GM23338 (cell line): ENCODE data around the gene HNRNPL. TPM values are rescaled to one million over a fixed set of nuclear protein-coding genes. Genes with fewer than 3 reads are reported as not detected.
A peak's percentile ranks its signal among the peaks of the same experiment; 100 is the strongest.

Source experiments
- ATAC-seq: fragments of 200-7000 bp; cut with Tn5 transposase; 3 replicates; pipeline ENCODE4 v1.9.1; 2020
- DNase-seq: peaks from one replicate; pipeline ENCODE4 v3.0.0-alpha.2; 2015; ENCODE audit warnings: low spot score
- H2AFZ ChIP-seq: fragments of 200-600 bp; sonication (generic); 2 replicates; pipeline ENCODE4 v1.8.0; 2016; ENCODE audit warnings: antibody characterized with exemption, mild to moderate bottlenecking, moderate library complexity
- H3F3A ChIP-seq: fragments of 200-600 bp; sonication (generic); replicated peaks from 2 replicates; pipeline ENCODE4 v1.8.0; 2017; ENCODE audit warnings: antibody characterized with exemption, mixed run types, low read depth
- H3K27ac ChIP-seq: fragments of 200-600 bp; sonication (generic); 2 replicates; pipeline ENCODE4 v1.6.1; 2016; ENCODE audit warnings: low read depth
- H3K27me3 ChIP-seq: fragments of 200-600 bp; sonication (generic); 2 replicates; pipeline ENCODE4 v1.8.0; 2016; ENCODE audit warnings: mild to moderate bottlenecking, mixed run types, moderate library complexity; ENCODE audit not compliant: insufficient read depth
- H3K36me3 ChIP-seq: fragments of 200-600 bp; sonication (generic); 2 replicates; pipeline ENCODE4 v1.8.0; 2016; ENCODE audit warnings: mild to moderate bottlenecking; ENCODE audit not compliant: insufficient read depth
- H3K4me1 ChIP-seq: fragments of 200-600 bp; sonication (generic); 2 replicates; pipeline ENCODE4 v1.8.0; 2016; ENCODE audit warnings: mild to moderate bottlenecking, moderate library complexity; ENCODE audit not compliant: insufficient read depth
- H3K4me2 ChIP-seq: fragments of 200-600 bp; sonication (generic); 2 replicates; pipeline ENCODE4 v1.7.1; 2017; ENCODE audit warnings: mixed run types
- H3K4me3 ChIP-seq: fragments of 200-600 bp; sonication (generic); 2 replicates; pipeline ENCODE4 v1.6.1; 2016; ENCODE audit warnings: mixed run types
- H3K79me2 ChIP-seq: fragments of 200-600 bp; sonication (generic); replicated peaks from 2 replicates; pipeline ENCODE4 v1.8.0; 2017; ENCODE audit warnings: mild to moderate bottlenecking; ENCODE audit not compliant: insufficient read depth
- H3K9me2 ChIP-seq: fragments of 200-600 bp; sonication (generic); 2 replicates; pipeline ENCODE4 v1.8.0; 2017; ENCODE audit not compliant: insufficient read depth
- H4K20me1 ChIP-seq: fragments of 200-600 bp; sonication (generic); replicated peaks from 2 replicates; pipeline ENCODE4 v1.8.0; 2017; ENCODE audit warnings: mild to moderate bottlenecking; ENCODE audit not compliant: insufficient read depth
- H3K27ac Mint-ChIP-seq: 2 replicates; pipeline ENCODE4 v1.8.0; 2020; ENCODE audit warnings: inconsistent platforms, mild to moderate bottlenecking, moderate library complexity, mixed read lengths
- H3K27me3 Mint-ChIP-seq: 3 replicates; pipeline ENCODE4 v1.8.0; 2022; ENCODE audit warnings: low read depth, mild to moderate bottlenecking, moderate library complexity, mixed read lengths, inconsistent platforms; ENCODE audit not compliant: insufficient read depth, poor library complexity
- H3K36me3 Mint-ChIP-seq: 3 replicates; pipeline ENCODE4 v1.8.0; 2021; ENCODE audit warnings: low read depth, mild to moderate bottlenecking, inconsistent platforms, moderate library complexity, mixed read lengths
- H3K4me1 Mint-ChIP-seq: 3 replicates; pipeline ENCODE4 v1.8.0; 2020; ENCODE audit warnings: mild to moderate bottlenecking, inconsistent platforms, mixed read lengths
- H3K4me3 Mint-ChIP-seq: 3 replicates; pipeline ENCODE4 v1.8.0; 2021; ENCODE audit warnings: moderate library complexity, mild to moderate bottlenecking, inconsistent platforms, mixed read lengths
- H3K9me3 Mint-ChIP-seq: 3 replicates; pipeline ENCODE4 v1.8.0; 2020; ENCODE audit warnings: moderate library complexity, mild to moderate bottlenecking, inconsistent platforms, mixed read lengths
- CREB1 ChIP-seq: fragments of 250-450 bp; sonication (Bioruptor Pico); IDR thresholded peaks from 2 replicates; pipeline ENCODE4 v1.5.0; 2020; ENCODE audit warnings: low read depth, mild to moderate bottlenecking, moderate library complexity
- CTCF ChIP-seq, 2 experiments: fragments of 200-600 bp in 1 of 2; sonication (generic) in 1 of 2; conservative IDR thresholded peaks; 2 replicates each; pipeline versions ENCODE4 v1.5.1 to v1.6.1; 2016 to 2017; ENCODE audit warnings: antibody characterized with exemption in 2 of 2, low read depth in 2 of 2, mild to moderate bottlenecking in 2 of 2, moderate library complexity in 1 of 2
- ETS1 ChIP-seq: IDR thresholded peaks from 2 replicates; pipeline ENCODE4 v1.6.1; 2016; ENCODE audit warnings: antibody characterized with exemption
- EZH2 ChIP-seq: fragments of 200-600 bp; sonication (generic); IDR thresholded peaks from one replicate; pipeline ENCODE4 v1.8.0; 2017; ENCODE audit warnings: antibody characterized with exemption, mild to moderate bottlenecking, low read depth; ENCODE audit not compliant: unreplicated experiment
- EZH2phosphoT487 ChIP-seq: fragments of 200-600 bp; sonication (generic); IDR thresholded peaks from one replicate; pipeline ENCODE4 v1.8.1; 2018; ENCODE audit warnings: antibody characterized with exemption; ENCODE audit not compliant: unreplicated experiment
- JUNB ChIP-seq: IDR thresholded peaks from one replicate; pipeline ENCODE4 v1.6.1; 2016; ENCODE audit warnings: antibody characterized with exemption; ENCODE audit not compliant: unreplicated experiment
- NANOG ChIP-seq: IDR thresholded peaks from 2 replicates; pipeline ENCODE4 v1.6.1; 2016; ENCODE audit warnings: antibody characterized with exemption, borderline replicate concordance
- POLR2AphosphoS5 ChIP-seq: IDR thresholded peaks from 2 replicates; pipeline ENCODE4 v1.6.1; 2016; ENCODE audit warnings: antibody characterized with exemption, low read depth
- REST ChIP-seq: IDR thresholded peaks from one replicate; pipeline ENCODE4 v1.6.1; 2018; ENCODE audit warnings: antibody characterized with exemption; ENCODE audit not compliant: unreplicated experiment
- STAT1 ChIP-seq: IDR thresholded peaks from one replicate; pipeline ENCODE4 v1.6.1; 2016; ENCODE audit warnings: antibody characterized with exemption; ENCODE audit not compliant: unreplicated experiment
- ZNF114 ChIP-seq: fragments of 250-450 bp; sonication (Bioruptor Pico); IDR thresholded peaks from 2 replicates; pipeline ENCODE4 v1.5.0; 2020; ENCODE audit warnings: mild to moderate bottlenecking, moderate library complexity
- ZNF331 ChIP-seq: fragments of 250-450 bp; sonication (Bioruptor Pico); IDR thresholded peaks from 2 replicates; pipeline ENCODE4 v1.5.0; 2020; ENCODE audit warnings: low read depth, mild to moderate bottlenecking, moderate library complexity
- ZNF462 ChIP-seq: fragments of 250-450 bp; sonication (Bioruptor Pico); IDR thresholded peaks from 2 replicates; pipeline ENCODE4 v1.5.0; 2020; ENCODE audit warnings: mild to moderate bottlenecking, moderate library complexity
- polyA plus RNA-seq: library from polyadenylated mRNA; unstranded; fragments of >200 nt; fragmentation: Nextera tagmentation; extraction: Ambion mirVana; gene quantifications from 2 replicates; pipeline ENCODE4 v1.2.1, GENCODE V29; 2016
- total RNA-seq: library from RNA; depleted of rRNA; stranded (reverse); fragments of >200 nt; shearing (Covaris generic); gene quantifications from 2 replicates; pipeline ENCODE4 v1.2.3, GENCODE V29; 2014

HNRNPL gene
- total and polyA plus RNA-seq, 2 experiments from 2014 or later = 580 to 664 TPM

- ATAC-seq = peak; percentile 79
- no peaks in the 10 kb centered on the region for H3K9me2 ChIP-seq
- H3K9me3 Mint-ChIP-seq = peaks cover 1% of the 10 kb centered on the region; the same call in 1 of the 3 replicates
- H3K4me1 ChIP-seq = peaks cover 6% of the 10 kb centered on the region
- no peak for TF ChIP-seq STAT1
- TF ChIP-seq ZNF331 = no peak
- no peak for TF ChIP-seq ZNF462 (CRISPR knock-in tag)
- no peak for TF ChIP-seq POLR2AphosphoS5
- no peak for TF ChIP-seq EZH2phosphoT487
- no peak for TF ChIP-seq CREB1 (CRISPR knock-in tag)
- TF ChIP-seq JUNB = no peak
- no peak for TF ChIP-seq REST
- no peak for TF ChIP-seq ZNF114
- no peak for TF ChIP-seq CTCF (conservative IDR thresholded peaks at IDR 0.05; ENCODE audit: low read depth in 2 of 2)
- TF ChIP-seq ETS1 = no peak
- TF ChIP-seq NANOG = no peak
- TF ChIP-seq EZH2 = no peak
- H3K36me3 Mint-ChIP-seq = peaks cover 27% of the 10 kb centered on the region
- no peaks in the 10 kb centered on the region; the same call in 1 of the 2 replicates for H4K20me1 ChIP-seq
- no peaks in the 10 kb centered on the region for H3F3A ChIP-seq
- no peaks in the 10 kb centered on the region for H3K79me2 ChIP-seq
- peak; percentile 44 for DNase-seq
- no peak overlapping the region for H3K27ac ChIP-seq
- no peak overlapping the region for H3K4me3 Mint-ChIP-seq
- no peak overlapping the region for H3K27ac Mint-ChIP-seq
- no peaks in the 10 kb centered on the region for H3K27me3 ChIP-seq
- H2AFZ ChIP-seq = no peak overlapping the region
- no peak overlapping the region for H3K4me3 ChIP-seq
- no peaks in the 10 kb centered on the region for H3K36me3 ChIP-seq
- peaks cover 4% of the 10 kb centered on the region; the same call in 2 of the 3 replicates for H3K4me1 Mint-ChIP-seq
- no peak overlapping the region for H3K4me2 ChIP-seq
- H3K27me3 Mint-ChIP-seq = peaks cover 9% of the 10 kb centered on the region
Measured at GRCh38 chr19:38815059-38816001, 34.5 kb downstream of the HNRNPL start.
